Measurements from ENCODE around the gene DCDC1.
"Not testable (repeated sequence)": the region's sequence is repeated elsewhere in the genome, so short reads cannot be mapped to it uniquely, and the experiment has no call there.

DCDC1 gene

DNA sequence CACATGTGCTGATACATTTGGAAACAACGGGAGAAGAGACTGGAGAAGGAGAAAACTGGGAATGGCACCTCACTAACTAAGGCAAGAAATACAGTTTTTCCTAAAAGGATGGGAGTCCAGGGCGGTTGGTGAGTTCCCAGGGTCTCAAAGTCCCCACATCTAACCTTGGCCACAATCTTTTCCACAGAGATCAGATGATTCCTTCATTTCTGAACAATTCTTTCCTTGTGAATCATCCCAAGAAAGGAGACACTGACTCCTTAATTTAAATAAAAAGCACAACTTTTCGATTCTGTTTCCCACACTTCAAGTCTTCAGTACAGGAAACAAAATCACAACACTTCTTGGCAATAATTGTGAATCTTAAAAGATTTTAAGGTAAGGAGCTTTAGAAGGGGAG lies 384.7 kb downstream of the DCDC1 start:
- DNase-seq: no peak

DNA sequence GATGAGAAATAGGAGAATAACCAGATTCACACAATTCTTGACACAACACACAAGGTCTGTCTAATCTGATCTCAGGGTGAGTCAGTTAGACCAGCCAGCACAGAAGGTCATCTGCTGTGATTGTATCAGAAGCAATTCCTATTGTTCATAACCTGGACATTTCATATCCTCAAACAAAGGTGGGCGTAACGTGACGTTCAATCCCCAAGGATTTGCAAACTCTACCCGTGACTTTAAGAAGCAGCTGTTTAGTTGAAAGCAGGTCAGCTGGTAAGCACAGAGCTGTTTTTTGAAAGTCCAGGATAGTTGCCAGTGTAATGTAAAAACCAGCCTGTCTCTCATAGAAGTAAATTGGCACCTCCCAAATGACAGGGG lies 385.1 kb downstream of the DCDC1 start:
- no peak for DNase-seq

GRCh38 chr11:30983776-30984441 lies 385.6 kb downstream of the DCDC1 start:
- DNase-seq: no peak

GRCh38 chr11:30983143-30983542 lies 386.4 kb downstream of the DCDC1 start:
- DNase-seq: no peak

DNA sequence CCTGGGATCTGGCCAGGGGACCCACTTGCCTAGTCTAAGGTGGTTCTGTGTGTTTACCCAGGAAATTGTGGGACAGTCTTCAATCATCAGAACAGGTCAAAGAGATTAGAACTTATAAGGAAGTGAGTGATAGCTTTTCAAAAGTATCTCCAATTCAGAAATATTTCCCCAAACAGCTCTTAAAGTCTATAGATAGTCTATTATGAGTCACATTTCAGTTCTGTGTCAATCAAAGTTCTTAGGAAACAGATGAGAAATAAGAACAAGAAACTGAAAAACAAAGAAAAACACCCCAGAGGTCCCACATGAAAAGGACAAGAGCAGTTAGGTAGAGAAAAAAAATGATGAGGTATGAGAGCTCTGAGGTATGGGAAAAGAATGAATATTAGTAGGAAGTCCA lies 402.0 kb downstream of the DCDC1 start:
- no peak for DNase-seq

DNA sequence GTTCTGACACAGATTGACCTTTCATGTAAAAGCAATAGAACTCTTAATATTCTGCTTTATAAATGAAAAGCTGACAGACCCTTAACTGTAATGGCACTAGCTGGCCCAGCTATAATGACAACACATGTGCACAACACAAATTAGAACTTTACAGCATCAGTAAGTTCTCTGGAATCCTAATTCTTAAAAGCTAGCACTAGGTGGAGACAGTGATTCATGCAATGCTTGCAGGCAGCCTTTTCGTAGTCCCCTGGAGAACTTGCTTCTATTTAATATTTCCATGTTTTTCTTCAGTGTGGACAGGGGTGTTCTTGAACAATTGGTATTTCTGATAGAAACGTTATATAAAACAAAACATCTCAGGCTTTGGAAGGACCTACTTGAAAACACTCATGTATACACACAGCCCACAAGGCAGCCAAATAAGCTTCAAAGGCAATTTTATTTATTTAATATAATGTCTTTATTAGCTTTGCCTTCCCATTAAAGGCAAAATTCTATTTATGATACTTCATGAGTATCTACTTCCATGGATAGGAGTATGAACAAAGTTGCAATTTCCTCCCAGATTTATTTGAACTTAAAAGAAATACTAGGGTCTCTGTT lies 409.0 kb downstream of the DCDC1 start:
- DNase-seq: no peak

GRCh38 chr11:30956751-30957150 lies 412.8 kb downstream of the DCDC1 start:
- DNase-seq: no peak

DNA sequence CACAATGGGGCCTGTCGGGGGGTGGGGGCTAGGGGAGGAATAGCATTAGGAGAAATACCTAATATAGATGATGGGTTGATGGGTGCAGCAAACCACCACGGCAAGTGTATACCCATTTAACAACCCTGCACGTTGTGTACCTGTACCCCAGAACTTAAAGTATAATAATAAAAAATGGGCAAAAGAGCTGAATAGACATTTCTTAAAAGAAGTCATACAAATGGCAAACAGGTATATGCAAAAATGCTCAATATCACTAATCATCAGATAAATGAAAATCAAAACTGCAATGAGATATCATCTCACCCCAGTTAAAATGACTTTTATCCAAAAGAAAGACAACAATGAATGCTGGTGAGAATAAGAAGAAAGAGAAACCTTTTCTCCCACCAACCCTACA lies 419.7 kb downstream of the DCDC1 start:
- no peak for DNase-seq

GRCh38 chr11:30947715-30948114 lies 421.8 kb downstream of the DCDC1 start:
- DNase-seq: not testable (repeated sequence)

- DNase-seq: no peak
These were observed 430.7 kb downstream of the DCDC1 start for GRCh38 chr11:30938810-30939209.

DNA sequence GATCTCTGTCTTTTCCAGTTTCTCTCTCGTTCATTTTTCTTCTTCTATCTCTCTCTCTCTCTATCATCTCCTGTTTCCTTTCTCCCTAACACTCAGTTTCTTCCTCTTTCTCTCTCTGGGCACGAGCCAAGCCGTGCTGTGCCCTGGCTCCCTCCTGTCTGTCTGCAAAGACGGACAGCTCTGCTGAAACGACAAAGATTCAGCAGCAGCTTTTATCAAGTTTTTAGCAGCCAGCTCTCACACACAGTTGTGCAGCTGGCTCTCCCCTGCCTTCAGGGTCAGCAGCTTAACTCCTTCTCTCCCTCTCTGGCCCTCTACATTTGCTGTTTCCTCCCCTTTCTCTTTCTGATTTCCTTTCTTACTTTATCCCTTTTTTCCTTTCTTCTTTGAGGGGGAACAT lies 431.4 kb downstream of the DCDC1 start:
- no peak for DNase-seq

DNA sequence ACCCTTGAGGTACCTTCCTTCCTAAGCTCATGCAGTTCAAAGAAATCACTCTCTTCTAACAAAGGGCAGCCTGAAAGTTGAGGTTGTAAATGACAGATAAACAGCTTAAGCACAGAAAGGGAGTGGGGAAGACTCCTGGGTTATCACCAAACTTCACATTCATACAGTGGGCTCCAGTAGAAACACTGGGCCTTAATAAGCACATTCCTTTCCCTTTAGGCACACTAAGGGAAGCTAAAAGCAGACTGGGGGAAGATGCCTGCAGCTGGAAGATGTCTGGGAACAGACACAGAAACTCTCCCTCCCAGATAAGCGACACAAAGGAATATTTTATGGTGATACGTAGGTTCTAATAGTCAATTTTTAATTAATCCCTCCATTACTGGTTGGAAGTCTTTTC lies 433.0 kb downstream of the DCDC1 start:
- no peak for DNase-seq

- DNase-seq: no peak
These were observed 433.7 kb downstream of the DCDC1 start for GRCh38 chr11:30935861-30936260.

DNA sequence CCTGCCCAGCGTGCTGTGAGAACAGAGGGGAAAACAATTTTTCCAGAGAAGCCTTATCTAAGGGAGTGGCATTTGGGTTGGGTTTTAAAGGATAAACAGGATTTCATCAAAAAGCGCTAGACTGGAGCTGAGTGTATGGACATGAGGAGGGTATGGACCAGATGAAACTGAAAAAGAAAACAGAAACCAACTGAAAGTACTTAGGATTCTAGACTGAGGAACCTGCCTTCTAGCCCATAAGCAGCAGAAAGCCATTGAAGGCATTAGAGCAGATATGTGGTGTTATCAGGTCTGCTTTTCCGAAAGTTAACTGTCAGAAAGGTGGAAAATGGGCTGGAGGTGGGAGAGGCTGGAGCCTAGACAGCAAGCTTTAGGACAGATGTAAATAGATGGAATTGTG lies 443.4 kb downstream of the DCDC1 start:
- no peak for DNase-seq

- no peak for DNase-seq
These were observed 447.7 kb downstream of the DCDC1 start for GRCh38 chr11:30921811-30922210.

DNA sequence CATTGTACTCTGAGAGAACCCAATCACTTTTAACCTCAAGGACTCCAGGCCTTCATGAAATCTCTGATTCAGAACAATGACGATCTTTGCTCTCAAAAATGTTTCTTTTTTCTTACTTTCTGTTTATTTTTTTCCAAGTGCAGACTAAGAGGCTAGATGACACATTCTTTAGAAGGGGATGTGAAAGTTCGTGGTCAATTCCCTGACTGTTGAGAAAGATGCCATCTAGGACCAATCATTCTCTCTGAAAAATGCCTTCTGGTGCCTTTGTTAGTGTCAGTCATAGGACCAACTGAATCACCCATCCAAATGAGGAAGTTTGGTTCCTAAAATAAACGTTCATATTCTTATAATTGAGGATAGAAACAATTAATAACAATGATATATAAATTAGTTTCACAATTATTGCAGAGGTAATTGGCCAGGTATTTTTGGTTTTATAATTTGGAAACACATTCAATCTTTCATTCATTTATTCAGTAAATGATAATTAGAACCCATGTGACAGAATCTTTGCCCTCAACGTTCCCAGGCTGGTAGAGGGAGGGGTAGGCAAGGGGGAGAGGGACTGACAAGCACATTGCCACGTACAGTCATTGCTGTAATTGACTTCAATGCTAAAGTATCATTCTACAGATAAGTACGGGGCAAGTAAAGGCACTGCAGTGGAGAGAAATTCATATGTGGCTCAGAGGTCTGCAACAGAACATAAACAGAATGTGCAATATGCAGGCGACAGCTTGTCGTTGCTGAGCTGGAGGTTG lies 450.0 kb downstream of the DCDC1 start:
- DNase-seq: no peak

GRCh38 chr11:30917859-30918478 lies 451.6 kb downstream of the DCDC1 start:
- no peak for DNase-seq

DNA sequence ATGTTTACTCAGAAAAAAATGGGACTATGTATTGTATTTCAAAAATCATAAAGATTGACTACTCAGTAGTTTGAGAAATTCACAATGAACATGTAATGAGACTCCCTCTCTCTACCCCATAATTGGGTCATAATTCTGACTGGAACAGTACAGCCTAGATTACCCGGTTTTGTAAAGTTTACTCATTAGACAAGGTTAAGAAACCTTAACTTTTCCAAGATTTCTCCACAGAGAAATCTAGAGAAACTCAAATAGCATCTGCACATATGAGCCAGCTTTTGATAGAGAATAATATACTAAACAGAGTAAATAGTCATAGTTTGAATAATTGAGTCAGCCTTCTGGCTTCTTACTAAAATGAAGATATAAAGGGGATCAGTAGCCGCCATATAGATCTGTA lies 452.3 kb downstream of the DCDC1 start:
- DNase-seq: no peak

GRCh38 chr11:30916764-30917163 lies 452.8 kb downstream of the DCDC1 start:
- no peak for DNase-seq

GRCh38 chr11:30914143-30914762 lies 455.3 kb downstream of the DCDC1 start:
- no peak for DNase-seq

GRCh38 chr11:30911247-30911646 lies 458.3 kb downstream of the DCDC1 start:
- no peak for DNase-seq

GRCh38 chr11:30908857-30909256 lies 460.7 kb downstream of the DCDC1 start:
- DNase-seq: no peak

DNA sequence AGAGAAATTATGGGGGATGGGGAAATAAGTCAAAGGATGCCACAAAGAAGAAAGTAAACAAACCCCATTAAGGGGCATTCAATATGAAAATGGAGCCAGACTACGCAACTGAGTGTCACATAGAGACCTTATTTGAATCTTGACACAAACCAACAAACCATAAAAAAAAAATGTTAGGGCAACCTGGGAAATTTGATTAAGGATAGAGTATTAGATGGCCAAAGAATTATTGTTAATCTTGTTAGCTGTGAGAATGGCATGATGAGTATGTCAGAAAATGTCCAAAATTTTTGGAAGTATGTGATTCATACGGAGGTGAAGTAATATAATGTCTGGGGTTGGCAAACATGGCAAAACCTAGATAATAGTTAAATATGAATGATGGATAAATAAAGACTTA lies 461.3 kb downstream of the DCDC1 start:
- no peak for DNase-seq

Measured in central memory CD4-positive, alpha-beta T cell (primary cell).